Lower leg skin (tissue), 3 donors: ENCODE results near the gene ARRDC3.

ENCODE experiments used
- CTCF ChIP-seq, 3 donors: fragments of 450-650 bp; IDR thresholded peaks; one replicate each; pipeline ENCODE4 v1.5.1; 2016; ENCODE audit warnings: antibody characterized with exemption in 3 of 3, mild to moderate bottlenecking in 3 of 3, moderate library complexity in 2 of 3
- POLR2A ChIP-seq, 2 donors: fragments of 450-650 bp; IDR thresholded peaks; one replicate each; pipeline ENCODE4 v1.6.1; 2016 to 2017; ENCODE audit warnings: antibody characterized with exemption in 2 of 2, mild to moderate bottlenecking in 1 of 2, moderate library complexity in 1 of 2

GRCh38 chr5:91380491-91381238 lies 2.5 kb downstream of the ARRDC3 start:
- TF ChIP-seq CTCF (IDR thresholded peaks at IDR 0.05) (no peak), POLR2A (IDR thresholded peaks at IDR 0.05) (peak in 1 of 2 donors; percentile 54)
